Measurements from ENCODE around the gene HOXA11. TPM values are rescaled to one million over a fixed set of nuclear protein-coding genes. Genes with fewer than 3 reads are reported as not detected.

The HOXA11 gene
- total and polyA plus RNA-seq, 4 donors = 0.13 to 0.81 TPM; not detected in 2

- Histone ChIP-seq H3K9me3 (ENCODE audit: control insufficient read depth, low read length) (no peaks in the 10 kb centered on the region), H3K4me3 (ENCODE audit: low read length in 2 of 2) (peak overlapping the region; percentile 7 to 33), H3K27me3 (ENCODE audit: control insufficient read depth in 1 of 2, insufficient read depth in 2 of 2, low read length in 1 of 2) (no peaks in the 10 kb centered on the region), H3K27ac (ENCODE audit: low read depth in 1 of 2, low read length in 2 of 2) (peak overlapping the region in 1 of 2 donors; percentile 38), H3K4me1 (ENCODE audit: control insufficient read depth in 1 of 2, insufficient read depth in 2 of 2, low read length in 2 of 2) (no peaks in the 10 kb centered on the region), H3K36me3 (ENCODE audit: control insufficient read depth in 1 of 2, insufficient read depth in 2 of 2, low read length in 1 of 2) (no peaks in the 10 kb centered on the region)
- ATAC-seq (ENCODE audit: low FRiP score) (no peak), DNase-seq (peak in 1 of 2 donors; percentile 77)
- WGBS, 2 donors = 51 to 60% methylated on average over 13 of the region's 13 CpGs
- intact Hi-C loops (cut with DNase I) = loop anchor here in 1 of 2 donors (5.0 to 10.0 kb wide), 2 partner anchors 945 to 1293 kb away; partner anchors contain the start of genes CBX3 and HNRNPA2B1
Measured at GRCh38 chr7:27149842-27150567, 35.0 kb downstream of the HOXA11 start.

- ATAC-seq (ENCODE audit: low FRiP score) (no peak), DNase-seq (no peak)
- Histone ChIP-seq H3K4me3 (ENCODE audit: low read length in 2 of 2) (peak overlapping the region in 1 of 2 donors; percentile 28), H3K9me3 (ENCODE audit: control insufficient read depth, low read length) (no peaks in the 10 kb centered on the region), H3K4me1 (ENCODE audit: control insufficient read depth in 1 of 2, insufficient read depth in 2 of 2, low read length in 2 of 2) (no peaks in the 10 kb centered on the region), H3K36me3 (ENCODE audit: control insufficient read depth in 1 of 2, insufficient read depth in 2 of 2, low read length in 1 of 2) (no peaks in the 10 kb centered on the region), H3K27ac (ENCODE audit: low read depth in 1 of 2, low read length in 2 of 2) (peak overlapping the region in 1 of 2 donors; percentile 20), H3K27me3 (ENCODE audit: control insufficient read depth in 1 of 2, insufficient read depth in 2 of 2, low read length in 1 of 2) (no peaks in the 10 kb centered on the region)
- 53 to 59% methylated on average over 30 of the region's 30 CpGs for WGBS, 2 donors
- intact Hi-C loops (cut with DNase I) = no loop called here
Measured at GRCh38 chr7:27148756-27149641, 36.0 kb downstream of the HOXA11 start.

DNA sequence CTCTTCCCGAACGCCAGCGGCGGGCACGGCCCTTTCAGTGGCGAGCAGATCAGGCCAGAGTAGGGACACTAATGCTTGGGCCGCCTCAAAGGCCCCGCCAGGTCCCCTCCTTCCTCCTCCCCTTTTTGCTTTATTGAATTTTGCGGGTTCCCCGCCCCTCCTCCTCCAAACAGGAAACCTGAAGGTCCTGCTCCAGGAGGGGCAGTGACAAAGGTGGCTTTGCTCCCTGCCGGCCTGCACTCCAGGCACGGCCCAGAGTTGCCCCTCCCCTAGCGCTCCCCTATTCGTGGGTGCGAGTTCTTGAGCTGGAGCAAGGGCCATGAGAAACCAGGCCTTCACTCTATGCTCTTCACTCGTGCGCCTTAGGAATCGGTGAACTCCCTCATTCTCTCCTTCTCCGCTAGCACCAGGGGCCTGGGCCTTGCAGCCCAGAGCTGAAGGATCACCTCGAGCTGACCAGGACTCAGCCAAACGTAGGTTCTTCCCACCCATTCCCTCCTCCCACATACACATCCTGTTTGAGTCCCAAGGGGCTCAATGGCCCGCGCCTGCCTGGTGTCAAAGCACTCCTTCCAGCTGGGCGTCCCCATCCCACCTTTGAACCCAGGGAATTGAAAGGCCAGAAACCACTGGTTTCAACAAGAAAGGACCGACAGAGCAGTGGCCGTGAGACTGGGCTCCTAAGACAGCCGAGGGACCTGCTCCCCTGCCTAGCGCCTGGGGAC is 36.8 kb downstream of the HOXA11 start:
- Histone ChIP-seq H3K4me3 (ENCODE audit: low read length in 2 of 2) (peak overlapping the region in 1 of 2 donors; percentile 28), H3K27ac (ENCODE audit: low read depth in 1 of 2, low read length in 2 of 2) (peak overlapping the region; percentile 16 to 20), H3K36me3 (ENCODE audit: control insufficient read depth in 1 of 2, insufficient read depth in 2 of 2, low read length in 1 of 2) (no peaks in the 10 kb centered on the region), H3K9me3 (ENCODE audit: control insufficient read depth, low read length) (no peaks in the 10 kb centered on the region), H3K4me1 (ENCODE audit: control insufficient read depth in 1 of 2, insufficient read depth in 2 of 2, low read length in 2 of 2) (no peaks in the 10 kb centered on the region), H3K27me3 (ENCODE audit: control insufficient read depth in 1 of 2, insufficient read depth in 2 of 2, low read length in 1 of 2) (no peaks in the 10 kb centered on the region)
- ATAC-seq (ENCODE audit: low FRiP score) (no peak), DNase-seq (no peak)
- intact Hi-C loops (cut with DNase I) = no loop called here
- 25 to 29% methylated on average over 28 of the region's 28 CpGs for WGBS, 2 donors

GRCh38 chr7:27147199-27148030 is 37.6 kb downstream of the HOXA11 start, which contains the start of gene HOXA6:
Gene HOXA6, minus strand, starts transcription at chr7:27147774. Its CDS starts 25 bp downstream, at chr7:27147749.
- intact Hi-C loops (cut with DNase I) = no loop called here
- H3K9me3 ChIP-seq (ENCODE audit: control insufficient read depth, low read length) = no peaks in the 10 kb centered on the region
- WGBS, 2 donors = 22 to 30% methylated on average over 63 of the region's 63 CpGs
- ATAC-seq (ENCODE audit: low FRiP score) (no peak), DNase-seq (peak; percentile 78 to 92)
- no peaks in the 10 kb centered on the region for H3K27me3 ChIP-seq (ENCODE audit: control insufficient read depth in 1 of 2, insufficient read depth in 2 of 2, low read length in 1 of 2)
- peak within 1 kb of the TSS; percentile 8 to 28 for H3K4me3 ChIP-seq (ENCODE audit: low read length in 2 of 2)
- no peaks in the 10 kb centered on the region for H3K4me1 ChIP-seq (ENCODE audit: control insufficient read depth in 1 of 2, insufficient read depth in 2 of 2, low read length in 2 of 2)
- no peaks in the 10 kb centered on the region for H3K36me3 ChIP-seq (ENCODE audit: control insufficient read depth in 1 of 2, insufficient read depth in 2 of 2, low read length in 1 of 2)
- peak within 1 kb of the TSS; percentile 16 to 35 for H3K27ac ChIP-seq (ENCODE audit: low read depth in 1 of 2, low read length in 2 of 2)

DNA sequence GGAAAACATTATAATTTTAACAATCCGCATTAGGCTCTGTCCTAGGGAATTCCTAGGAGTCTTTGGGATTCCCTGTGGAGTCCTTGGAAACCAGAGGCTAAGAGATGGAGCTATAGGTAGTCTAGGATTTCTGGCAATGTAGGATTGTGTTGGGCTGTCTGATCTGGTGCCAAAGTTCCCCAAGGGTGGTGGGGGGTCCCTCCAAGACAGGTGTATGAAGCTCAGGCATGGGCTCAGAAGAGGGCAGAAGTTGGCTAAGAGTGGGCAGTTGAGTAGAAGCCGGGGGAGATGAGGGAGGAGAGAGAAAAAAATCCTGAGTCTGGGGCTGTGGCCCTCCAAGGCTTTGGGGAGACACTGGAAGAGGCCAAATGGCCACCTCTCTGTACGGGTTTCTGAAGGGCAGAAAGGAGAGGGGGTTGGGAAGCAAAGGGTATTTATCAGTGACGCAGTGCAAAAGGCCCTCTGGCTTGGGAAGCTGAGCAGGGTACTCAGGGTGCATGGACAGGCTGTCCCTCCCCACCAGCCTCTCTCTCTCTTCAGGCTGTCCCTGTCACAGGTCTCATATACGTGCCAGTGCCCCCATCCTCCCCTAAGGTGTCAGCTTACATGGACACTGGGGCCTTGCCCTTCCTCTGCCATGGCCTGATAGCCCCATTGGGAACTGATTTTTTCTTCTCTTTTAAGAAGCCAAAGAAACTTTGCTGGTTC is 38.4 kb downstream of the HOXA11 start:
- Histone ChIP-seq H3K9me3 (ENCODE audit: control insufficient read depth, low read length) (no peaks in the 10 kb centered on the region), H3K27ac (ENCODE audit: low read depth in 1 of 2, low read length in 2 of 2) (no peak overlapping the region), H3K36me3 (ENCODE audit: control insufficient read depth in 1 of 2, insufficient read depth in 2 of 2, low read length in 1 of 2) (no peaks in the 10 kb centered on the region), H3K4me1 (ENCODE audit: control insufficient read depth in 1 of 2, insufficient read depth in 2 of 2, low read length in 2 of 2) (no peaks in the 10 kb centered on the region), H3K4me3 (ENCODE audit: low read length in 2 of 2) (no peak overlapping the region), H3K27me3 (ENCODE audit: control insufficient read depth in 1 of 2, insufficient read depth in 2 of 2, low read length in 1 of 2) (no peaks in the 10 kb centered on the region)
- ATAC-seq (ENCODE audit: low FRiP score) = no peak
- intact Hi-C loops (cut with DNase I) = no loop called here
- 75 to 89% methylated on average over 4 to 5 of the region's 5 CpGs for WGBS, 2 donors
- DNase-seq = no peak

GRCh38 chr7:27145914-27146412 is 39.1 kb downstream of the HOXA11 start:
- ATAC-seq (ENCODE audit: low FRiP score) = no peak
- Histone ChIP-seq H3K27me3 (ENCODE audit: control insufficient read depth in 1 of 2, insufficient read depth in 2 of 2, low read length in 1 of 2) (no peaks in the 10 kb centered on the region), H3K4me1 (ENCODE audit: control insufficient read depth in 1 of 2, insufficient read depth in 2 of 2, low read length in 2 of 2) (no peaks in the 10 kb centered on the region), H3K36me3 (ENCODE audit: control insufficient read depth in 1 of 2, insufficient read depth in 2 of 2, low read length in 1 of 2) (no peaks in the 10 kb centered on the region), H3K4me3 (ENCODE audit: low read length in 2 of 2) (no peak overlapping the region), H3K9me3 (ENCODE audit: control insufficient read depth, low read length) (no peaks in the 10 kb centered on the region), H3K27ac (ENCODE audit: low read depth in 1 of 2, low read length in 2 of 2) (no peak overlapping the region)
- WGBS, 2 donors = 71 to 92% methylated on average over 11 of the region's 11 CpGs
- intact Hi-C loops (cut with DNase I) = no loop called here
- no peak for DNase-seq

- H3K4me3 ChIP-seq (ENCODE audit: low read length in 2 of 2) = no peak overlapping the region
- no peak for ATAC-seq (ENCODE audit: low FRiP score)
- no peaks in the 10 kb centered on the region for H3K9me3 ChIP-seq (ENCODE audit: control insufficient read depth, low read length)
- intact Hi-C loops (cut with DNase I) = no loop called here
- 68 to 91% methylated on average over 45 to 47 of the region's 47 CpGs for WGBS, 2 donors
- no peaks in the 10 kb centered on the region for H3K4me1 ChIP-seq (ENCODE audit: control insufficient read depth in 1 of 2, insufficient read depth in 2 of 2, low read length in 2 of 2)
- no peaks in the 10 kb centered on the region for H3K27me3 ChIP-seq (ENCODE audit: control insufficient read depth in 1 of 2, insufficient read depth in 2 of 2, low read length in 1 of 2)
- peak in 1 of 2 donors; percentile 80 for DNase-seq
- H3K27ac ChIP-seq (ENCODE audit: low read depth in 1 of 2, low read length in 2 of 2) = no peak overlapping the region
- no peaks in the 10 kb centered on the region for H3K36me3 ChIP-seq (ENCODE audit: control insufficient read depth in 1 of 2, insufficient read depth in 2 of 2, low read length in 1 of 2)
Measured at GRCh38 chr7:27145165-27145913, 39.7 kb downstream of the HOXA11 start.

Measured in aorta (tissue), 5 donors.